HTR-8/SVneo (cell line): Measurements from ENCODE around the gene NHS.

ENCODE experiments used
- DNase-seq: peaks from one replicate; pipeline ENCODE4 v3.0.0; 2011; ENCODE audit warnings: low spot score, mixed read lengths; ENCODE audit not compliant: insufficient read length
- FAIRE-seq: peaks from 2 replicates; lab custom pipeline; 2011; peaks lifted over from hg19 to GRCh38; lab: Jason Lieb, UNC

NHS gene

DNA sequence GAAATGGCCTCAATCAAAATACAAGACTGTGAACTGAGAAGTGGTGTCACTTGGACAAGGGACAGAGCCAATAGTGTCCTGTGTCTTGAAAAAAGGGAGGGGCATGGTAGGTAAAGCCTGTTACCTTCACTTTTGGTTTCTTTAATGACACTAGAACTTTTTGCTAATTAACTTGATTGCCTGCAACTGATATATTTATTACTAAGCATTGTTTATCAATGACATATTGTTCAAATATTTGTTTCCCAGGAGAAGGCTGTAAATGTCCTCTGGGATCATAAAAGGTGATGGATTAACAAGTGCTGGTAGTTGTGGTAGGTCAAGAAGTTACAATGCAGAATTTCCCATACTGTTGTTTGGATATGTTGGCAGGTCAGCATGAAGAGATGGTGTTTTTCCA lies 268.5 kb downstream of the NHS start:
- FAIRE-seq (no peak), DNase-seq (no peak)

DNA sequence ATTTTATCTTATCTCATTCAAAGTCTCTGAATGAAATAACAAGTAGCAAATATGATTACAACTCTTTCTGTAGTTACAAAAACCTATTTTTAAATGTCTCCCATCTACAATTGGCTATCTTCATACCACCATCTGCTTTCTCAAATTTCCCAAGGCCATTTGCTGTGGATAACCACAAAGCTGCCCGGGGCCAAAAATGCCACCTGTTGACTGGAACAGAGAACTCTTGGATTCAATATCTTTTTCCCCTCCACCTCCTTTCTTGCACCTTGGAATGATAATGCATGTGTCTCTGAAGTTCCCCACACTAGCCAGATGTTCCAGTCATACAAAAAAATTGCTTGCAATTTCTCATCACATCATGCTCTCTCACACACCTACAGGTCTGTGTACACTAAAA lies 269.0 kb downstream of the NHS start:
- FAIRE-seq (no peak), DNase-seq (no peak)

DNA sequence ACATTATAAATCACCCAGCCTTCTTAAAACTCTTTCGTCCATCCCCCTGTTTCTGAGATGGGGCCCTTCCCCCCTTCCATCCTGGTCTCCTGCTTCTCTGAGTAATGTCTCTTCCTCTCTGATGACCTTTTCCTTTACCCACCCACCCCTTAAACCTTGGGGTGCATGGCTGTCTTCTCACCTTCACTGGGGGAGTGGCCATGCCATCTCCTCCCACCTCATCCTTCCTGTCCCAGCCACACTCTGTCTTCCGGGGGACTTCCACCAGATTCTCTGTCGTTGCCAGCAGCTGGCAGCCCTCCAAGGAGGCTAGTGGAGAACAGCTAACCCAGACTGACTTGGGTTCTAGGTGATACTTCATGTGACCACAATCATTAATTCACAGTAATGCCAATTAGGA lies 279.1 kb downstream of the NHS start:
- no peak for FAIRE-seq
- DNase-seq: no peak

DNA sequence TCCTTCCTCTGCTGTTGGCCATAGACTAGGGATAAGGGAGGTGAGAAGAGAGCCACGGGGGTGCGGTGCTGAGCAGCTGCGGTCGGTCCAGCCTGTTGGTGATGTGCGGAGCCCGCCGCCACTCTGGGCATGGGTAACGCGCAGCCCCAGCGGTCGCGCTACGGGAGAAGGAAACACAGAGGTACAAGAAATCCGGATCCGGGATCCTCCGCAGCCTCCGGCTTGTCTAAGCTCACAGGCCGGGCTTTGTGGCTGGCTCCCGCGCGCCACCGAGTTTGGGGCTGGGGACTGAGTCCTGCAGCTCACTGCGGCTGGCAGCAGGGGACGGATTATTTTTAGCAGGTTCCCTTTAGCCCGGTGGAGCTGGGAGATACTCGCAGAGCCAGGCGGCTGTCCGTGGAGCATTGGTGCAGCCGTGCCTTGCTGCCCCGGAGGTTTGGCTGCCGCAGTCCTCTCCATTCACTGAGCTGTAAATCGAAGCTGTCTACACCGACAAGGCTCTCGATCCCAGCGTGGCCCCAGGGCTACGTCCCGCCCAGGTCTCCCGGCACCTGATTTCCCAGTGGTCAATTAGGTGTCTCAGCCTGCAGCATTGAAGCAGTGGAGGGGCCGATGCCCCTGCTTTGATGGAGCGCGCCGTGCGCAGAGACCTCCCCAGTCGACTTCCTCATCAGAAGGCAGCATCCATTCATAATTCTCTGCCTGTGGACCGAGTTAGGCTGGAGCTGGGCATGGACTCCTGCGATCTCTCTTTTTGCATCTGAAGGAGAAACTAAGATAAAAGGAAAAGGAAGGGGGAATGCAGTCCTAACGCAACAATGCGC lies 280.4 kb downstream of the NHS start:
- DNase-seq (no peak), FAIRE-seq (no peak)

DNA sequence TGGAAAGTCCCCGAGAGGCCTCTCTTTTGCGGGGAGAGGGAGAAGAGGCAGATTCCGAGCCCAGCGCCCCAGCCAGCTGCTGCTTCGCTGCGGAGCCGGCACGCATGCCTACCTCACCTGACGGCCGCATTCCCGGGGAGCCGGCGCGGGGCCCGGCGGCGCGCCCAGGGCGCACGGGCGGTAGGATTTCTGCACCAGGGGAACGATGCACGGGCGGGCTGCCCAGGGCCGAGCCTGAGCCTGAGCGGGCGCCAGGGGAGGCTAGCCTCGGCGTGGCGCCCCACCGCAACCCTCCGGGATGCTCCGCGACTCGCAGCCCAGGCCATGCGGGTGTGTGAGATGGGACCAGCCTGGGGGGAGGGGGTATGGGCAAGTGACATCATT lies 281.0 kb downstream of the NHS start:
- FAIRE-seq (no peak), DNase-seq (no peak)

DNA sequence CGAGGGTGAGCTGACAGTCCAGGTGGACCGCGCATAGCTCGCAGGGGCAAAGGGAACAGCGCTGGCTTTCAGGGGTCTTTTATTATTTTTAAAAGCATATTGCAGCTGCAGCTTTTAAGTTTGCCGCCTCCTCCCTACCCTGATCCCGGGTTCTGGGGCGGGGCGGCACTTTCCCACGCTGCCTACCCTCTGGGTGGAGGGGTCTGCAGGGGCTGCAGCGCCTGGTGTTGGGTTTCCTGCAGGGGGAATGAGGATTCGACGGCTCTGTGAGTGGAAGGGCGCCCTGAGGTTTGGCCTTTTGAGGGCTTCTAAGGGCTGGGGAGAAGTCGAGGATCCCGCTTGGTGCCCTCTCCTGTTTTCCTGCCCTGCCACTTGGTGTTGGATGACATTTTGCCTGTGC lies 281.6 kb downstream of the NHS start:
- DNase-seq: no peak
- FAIRE-seq: no peak

DNA sequence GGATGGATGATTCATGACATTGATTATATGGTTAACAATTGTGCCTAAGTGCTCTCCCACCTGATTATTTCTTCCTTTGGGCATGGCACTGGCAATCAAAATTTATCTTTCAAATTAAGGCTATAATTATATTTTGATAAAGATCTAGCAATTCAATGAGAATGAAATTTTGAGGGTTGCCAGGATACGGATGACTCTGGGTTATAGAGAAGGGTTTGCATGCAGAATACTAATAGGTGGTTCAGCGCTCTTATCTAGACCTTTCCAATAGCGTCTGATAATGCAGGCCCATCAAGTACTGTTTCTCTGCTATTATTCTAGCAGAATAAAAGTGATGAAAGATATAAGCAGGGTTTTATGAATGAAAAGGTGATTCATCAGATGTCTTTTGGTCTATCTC lies 287.4 kb downstream of the NHS start:
- DNase-seq (no peak), FAIRE-seq (no peak)

DNA sequence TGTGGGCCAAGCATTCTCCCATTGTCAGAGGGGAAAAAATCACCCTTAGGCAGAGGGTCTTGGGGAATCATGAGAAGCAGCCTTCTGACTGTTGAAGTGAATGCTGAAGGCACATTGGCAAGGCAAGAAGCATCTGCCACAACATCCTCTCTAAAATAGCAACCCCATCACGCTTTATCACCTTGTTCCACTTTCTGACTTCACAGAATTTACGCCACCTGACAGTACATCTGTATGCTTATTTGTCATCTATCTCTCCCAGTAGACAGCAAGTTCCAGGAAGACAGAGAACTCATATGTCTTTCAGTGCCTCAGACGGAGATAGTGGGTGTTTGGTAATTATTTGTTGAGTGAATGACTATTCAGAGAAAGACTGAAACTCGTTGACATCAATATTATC lies 293.9 kb downstream of the NHS start:
- DNase-seq (no peak), FAIRE-seq (no peak)

DNA sequence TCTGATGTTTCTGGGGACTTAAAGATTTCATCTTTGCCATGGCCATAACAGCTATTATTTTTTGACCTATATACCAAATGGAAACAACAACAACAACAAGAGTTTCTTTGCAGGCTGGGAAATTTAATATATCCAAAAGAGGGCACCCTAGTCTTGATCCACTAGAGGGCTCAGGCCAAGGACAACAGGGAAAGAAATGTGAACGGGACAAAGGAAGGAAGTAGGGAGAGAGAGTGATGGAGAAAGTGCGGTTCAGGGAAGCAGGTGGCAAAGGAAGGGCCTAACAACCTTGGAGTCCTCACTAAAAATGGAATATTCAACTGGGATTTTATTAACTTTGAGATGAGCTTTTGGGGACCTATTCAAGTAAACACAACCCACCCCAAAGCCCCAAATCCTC lies 294.5 kb downstream of the NHS start:
- no peak for DNase-seq
- no peak for FAIRE-seq

DNA sequence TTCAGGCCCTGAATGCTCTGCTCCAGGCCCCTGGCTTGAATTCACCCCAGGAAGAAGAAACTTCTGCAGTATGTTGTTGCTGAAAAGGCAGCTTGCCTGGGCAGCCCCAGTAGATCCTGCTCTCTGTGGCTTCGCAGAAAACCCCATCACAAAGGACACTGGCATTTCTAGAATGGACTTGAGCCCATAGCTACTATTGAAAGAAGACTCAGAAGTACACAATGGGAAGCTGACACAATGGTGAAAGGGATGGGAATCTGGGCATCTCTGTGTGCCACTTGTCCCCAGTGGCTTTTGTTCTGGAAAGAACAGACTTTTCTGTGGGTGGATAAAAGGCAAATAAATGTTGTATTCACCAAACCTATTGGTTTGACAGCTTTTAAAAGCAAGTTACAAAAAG lies 294.9 kb downstream of the NHS start:
- FAIRE-seq (no peak), DNase-seq (no peak)

DNA sequence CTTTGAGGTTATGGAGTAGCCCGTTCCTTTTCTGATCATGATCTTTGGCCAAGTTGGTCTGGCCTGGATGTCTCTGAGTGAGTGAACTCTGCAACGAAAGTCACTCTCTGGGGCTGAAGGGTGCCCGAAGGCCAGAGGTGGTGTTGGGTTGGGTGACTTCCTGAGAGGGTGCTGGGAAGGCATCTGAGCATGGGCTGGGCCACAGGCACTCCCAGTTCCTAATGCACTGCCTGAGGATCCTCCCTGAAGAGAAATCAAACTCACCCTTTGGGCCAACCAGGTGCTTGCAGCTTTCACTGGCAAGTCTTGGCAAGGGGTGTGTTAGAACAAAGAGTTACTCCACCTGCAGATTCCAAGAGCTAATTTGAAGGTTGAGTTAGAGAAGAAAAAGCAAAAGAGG lies 295.9 kb downstream of the NHS start:
- no peak for DNase-seq
- no peak for FAIRE-seq

DNA sequence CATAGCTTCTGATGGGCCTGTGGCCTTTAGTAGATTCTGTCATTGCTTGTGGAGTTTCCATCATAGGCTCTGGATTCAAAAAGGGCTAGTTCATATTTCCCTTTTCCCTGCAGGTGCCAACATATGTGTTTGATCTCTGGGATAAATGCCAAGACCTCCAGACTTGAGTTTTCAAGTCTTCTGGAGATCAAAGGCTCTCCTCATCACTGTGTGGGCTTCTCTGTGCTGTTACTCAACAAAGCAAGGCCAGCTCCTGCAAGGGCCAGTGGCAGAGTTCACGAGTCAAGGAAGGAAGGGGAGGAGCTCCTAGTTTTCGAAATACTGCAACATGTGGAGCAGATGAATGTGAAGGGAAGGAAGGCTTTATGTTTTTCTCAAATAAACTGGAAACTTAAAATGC lies 299.6 kb downstream of the NHS start:
- DNase-seq (no peak), FAIRE-seq (no peak)

DNA sequence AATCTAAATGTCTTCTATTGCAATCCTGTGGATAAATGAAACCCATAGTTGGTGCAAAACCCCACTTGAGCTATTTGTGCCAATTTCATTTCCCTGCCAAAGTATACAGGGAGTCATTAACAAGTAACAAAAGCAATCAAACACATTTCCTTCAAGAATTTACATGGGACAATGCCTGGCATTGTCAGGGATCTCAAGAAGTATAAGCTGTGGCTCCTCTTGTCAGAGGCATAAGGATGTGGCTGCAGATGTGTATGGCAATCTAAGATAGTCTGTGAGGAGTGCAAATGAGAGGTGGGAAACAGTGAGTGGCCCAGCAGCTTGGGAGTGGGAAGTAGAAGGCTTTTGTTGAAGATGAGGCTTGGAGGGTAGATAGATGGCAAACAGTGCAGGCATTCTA lies 304.3 kb downstream of the NHS start:
- DNase-seq (no peak), FAIRE-seq (no peak)

DNA sequence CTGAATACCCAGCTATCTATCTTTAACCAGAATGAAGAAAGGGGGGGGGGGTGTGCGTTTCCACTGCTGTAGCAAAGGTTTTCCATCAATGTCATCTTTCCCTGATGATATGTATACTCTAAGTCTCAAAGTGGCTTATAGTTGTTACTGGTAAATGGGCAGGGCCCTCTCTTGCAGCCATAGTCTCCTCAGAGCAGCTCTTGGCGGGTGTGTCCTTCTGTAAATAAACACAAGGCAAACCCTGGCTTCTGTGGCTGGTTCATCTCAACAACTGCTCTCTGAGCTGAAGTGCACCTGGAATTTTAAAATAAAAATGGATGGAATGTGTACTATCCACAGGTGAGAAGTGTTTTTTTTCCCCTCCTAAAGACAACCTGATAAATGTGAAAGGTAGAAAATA lies 304.8 kb downstream of the NHS start:
- no peak for DNase-seq
- FAIRE-seq: no peak

DNA sequence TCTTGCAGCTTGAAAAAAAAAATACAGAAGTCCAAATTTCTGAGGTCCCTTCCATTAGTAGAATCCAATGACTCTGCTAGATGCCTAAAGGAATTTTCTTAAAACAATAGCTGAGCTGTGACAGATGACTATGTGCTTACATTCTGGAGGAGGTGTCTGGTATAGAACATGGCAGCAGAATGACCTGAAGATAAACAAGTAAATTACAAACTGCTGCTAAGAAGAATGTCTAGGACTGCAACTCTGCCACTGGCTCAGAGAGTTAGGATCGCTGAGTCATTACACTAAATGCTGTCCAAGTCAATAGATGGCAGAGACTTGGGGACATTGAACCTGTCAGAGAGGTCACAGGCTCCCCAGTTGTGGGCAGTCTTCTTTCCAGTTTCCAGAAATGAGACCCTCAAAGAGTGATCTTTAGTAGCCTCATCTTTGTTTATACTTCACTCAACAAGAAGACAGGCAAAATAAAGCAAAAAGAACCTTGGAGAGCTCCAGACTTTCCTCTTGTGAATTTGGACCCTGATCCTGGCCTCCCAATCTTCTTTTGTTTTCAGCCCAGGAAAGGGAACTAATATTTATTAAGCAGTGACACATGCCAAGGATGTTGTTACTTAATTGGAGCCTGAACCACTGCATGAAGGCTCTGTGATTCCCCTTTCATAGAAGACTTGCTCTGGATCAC lies 305.9 kb downstream of the NHS start:
- FAIRE-seq (no peak), DNase-seq (no peak)

DNA sequence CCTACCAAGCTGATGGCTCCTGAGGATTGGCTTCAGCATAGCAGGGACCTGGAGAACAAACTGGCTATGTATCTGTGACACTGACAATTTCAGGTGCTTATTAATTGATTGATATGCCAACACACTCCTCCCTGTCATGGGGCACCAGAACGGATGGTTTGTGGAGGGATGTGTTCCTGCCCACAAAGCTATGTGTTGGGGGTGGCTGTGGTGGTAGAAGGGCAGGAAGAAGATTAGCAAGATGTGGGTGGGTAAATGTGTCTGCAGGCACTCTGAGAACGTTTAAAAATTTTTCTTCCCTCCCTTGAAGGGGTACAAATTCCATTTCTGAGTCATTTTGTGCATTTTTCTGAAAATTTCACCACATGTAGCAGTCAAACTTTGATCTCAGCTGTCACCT lies 307.3 kb downstream of the NHS start:
- DNase-seq (no peak), FAIRE-seq (no peak)

DNA sequence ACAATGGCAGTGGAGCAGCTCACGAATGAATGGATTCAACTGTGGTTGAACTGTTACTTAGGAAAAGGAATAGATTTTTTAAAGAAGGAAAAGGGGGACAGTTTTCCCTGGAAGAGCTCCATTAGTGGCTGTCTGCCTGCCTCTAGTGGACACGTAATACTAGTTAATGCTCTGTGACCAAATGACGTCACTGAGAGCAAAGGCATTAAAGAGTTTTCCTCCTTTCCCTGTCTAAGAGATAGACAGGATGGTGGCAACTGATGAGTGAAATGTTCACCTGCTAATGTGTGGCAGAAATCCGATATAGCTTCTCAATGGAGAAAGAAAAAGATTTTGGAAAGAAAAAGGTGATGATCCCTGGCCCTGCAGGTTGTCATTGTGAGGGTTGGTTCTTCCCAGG lies 310.0 kb downstream of the NHS start:
- no peak for FAIRE-seq
- DNase-seq: no peak

DNA sequence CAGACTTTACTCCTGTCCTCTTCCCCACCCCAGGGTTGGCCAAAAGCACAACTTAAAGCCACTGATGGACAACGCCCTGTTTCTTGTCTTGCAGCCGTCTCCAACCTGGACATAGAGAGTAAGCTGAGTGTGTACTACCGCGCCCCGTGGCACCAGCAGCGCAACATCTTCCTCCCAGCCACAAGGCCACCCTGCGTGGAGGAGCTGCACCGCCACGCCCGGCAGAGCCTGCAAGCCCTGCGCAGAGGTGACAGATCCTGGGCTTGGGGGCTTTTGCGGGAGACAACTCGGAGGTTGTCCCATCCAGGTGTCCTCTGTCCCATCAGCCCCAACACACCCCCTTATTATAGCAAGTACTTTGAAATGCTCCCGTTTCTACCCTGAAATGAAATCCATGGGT lies 312.6 kb downstream of the NHS start:
- FAIRE-seq (no peak), DNase-seq (no peak)

DNA sequence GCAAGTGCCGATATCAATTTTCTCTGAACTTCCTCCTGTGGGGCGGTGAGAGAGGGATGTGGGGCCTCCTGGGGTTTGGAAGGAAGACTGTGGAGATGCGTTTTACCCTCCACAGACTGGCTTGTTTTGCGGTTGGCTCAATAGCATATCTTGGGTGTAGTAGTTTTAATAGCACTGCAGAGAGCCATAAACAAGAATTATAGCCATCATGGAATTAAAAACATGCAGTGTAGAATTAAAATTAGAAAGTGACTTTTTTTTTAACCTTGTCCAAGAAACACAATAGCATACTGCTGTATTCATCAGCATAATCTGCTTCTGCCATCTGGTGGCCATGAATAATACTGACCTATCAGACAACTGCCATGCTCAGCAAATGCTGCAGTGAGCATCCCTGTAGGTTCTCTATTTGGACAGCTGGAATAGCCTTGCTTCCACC lies 315.0 kb downstream of the NHS start:
- DNase-seq (peak; percentile 42), FAIRE-seq (no peak)

DNA sequence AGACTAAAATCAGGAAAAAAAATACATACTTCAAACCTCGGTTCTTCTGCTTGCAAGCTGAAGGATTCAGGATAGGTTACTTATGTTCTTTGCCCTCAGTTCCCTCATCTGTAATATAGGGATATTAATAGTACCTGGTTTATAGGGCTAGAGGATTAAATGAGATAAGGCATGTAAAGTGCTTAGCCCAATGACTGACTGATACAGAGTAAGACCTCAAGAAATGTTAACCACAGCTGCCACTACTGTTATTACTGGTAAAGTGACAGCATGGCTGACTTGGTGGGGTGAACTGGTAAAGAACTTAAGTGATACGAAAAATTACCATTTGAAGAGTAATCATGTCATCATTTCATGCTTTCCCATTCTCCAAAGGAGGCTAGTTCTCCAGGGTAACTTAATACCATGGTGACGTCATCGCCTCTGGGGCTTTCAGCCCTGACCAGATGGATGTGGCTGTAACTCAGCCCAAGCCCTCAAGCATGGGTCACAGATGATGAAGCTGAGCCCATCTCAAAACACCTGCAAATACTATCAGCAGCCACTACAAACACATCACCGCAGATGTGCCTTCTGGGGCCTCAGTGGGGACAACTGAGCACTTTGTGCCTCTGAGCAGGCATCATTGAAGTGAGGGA lies 317.8 kb downstream of the NHS start:
- FAIRE-seq (no peak), DNase-seq (peak; percentile 27)

DNA sequence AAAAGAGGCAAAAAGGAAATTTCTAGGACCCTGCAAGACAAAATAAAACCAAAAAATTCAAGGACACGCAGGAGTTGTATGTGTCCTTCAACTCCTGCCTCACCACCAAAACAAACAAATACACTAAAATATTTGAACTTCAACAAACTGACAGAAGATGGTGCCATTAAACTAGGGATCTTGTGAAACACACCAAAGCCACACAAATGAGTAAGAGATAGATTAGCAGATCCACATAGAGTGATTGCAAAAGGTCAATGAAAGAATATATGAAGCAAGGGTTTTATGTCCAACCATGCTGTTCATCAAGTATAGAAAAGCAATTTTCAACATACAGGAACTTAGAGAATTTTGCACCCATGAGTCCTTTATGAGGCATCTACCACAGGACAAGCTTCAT lies 322.2 kb downstream of the NHS start:
- FAIRE-seq (no peak), DNase-seq (no peak)

DNA sequence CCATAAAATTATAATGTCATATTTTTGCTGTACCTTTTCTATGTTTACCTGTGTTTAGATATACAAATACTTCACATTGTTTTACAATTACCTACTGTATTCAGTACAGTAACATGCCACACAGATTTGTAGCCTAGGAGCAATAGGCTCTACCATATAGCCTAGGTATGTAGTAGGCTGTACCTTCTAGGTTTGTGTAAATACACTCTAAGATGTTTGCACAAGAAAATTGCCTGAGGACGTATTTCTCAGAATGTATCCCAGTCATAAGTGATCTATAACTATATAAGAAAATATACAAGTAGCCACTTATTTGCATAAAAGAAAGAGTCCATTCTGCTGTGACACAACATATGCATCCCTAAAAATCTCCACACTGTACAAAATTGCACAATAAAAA lies 326.0 kb downstream of the NHS start:
- DNase-seq (no peak), FAIRE-seq (peak; percentile 9)
